HG03521 (cell line): ENCODE results near the gene CSNK1G1.

Source experiments
- ATAC-seq: cut with Tn5 transposase; IDR thresholded peaks from one replicate; pipeline ENCODE4 v1.9.1; 2021; ENCODE audit warnings: mild to moderate bottlenecking, moderate library complexity; ENCODE audit not compliant: unreplicated experiment

CSNK1G1 gene

DNA sequence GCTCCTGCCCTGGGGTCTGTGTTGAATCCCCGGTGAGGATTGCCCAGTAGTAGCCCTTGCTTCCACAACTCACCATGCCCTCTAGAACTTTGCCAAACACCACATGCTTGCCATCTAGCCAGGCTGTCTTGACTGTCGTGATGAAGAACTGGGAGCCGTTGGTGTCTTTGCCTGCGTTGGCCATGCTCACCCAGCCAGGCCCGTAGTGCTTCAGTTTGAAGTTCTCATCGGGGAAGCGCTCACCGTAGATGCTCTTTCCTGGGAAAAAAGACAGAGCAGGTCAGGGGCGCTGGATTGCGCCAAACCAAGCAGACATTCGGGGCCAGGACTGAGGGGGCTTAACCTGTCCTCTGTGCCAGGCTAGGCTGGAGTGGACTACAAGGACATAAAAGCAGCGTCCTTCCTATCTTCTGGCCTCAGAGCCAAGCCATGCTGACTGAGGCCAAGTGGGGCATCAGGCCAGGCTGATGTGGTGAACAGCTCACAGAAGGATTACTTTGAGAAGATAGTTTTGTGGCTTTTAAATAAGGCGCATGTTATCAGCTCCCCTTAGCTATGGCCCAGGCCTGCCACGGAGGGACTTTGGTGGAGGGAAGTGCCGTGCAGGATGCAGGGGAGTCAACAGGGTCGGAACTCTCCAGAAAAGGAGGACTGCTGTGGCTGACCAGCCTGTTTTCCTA, 199.2 kb downstream of the CSNK1G1 start:
- no peak for ATAC-seq

DNA sequence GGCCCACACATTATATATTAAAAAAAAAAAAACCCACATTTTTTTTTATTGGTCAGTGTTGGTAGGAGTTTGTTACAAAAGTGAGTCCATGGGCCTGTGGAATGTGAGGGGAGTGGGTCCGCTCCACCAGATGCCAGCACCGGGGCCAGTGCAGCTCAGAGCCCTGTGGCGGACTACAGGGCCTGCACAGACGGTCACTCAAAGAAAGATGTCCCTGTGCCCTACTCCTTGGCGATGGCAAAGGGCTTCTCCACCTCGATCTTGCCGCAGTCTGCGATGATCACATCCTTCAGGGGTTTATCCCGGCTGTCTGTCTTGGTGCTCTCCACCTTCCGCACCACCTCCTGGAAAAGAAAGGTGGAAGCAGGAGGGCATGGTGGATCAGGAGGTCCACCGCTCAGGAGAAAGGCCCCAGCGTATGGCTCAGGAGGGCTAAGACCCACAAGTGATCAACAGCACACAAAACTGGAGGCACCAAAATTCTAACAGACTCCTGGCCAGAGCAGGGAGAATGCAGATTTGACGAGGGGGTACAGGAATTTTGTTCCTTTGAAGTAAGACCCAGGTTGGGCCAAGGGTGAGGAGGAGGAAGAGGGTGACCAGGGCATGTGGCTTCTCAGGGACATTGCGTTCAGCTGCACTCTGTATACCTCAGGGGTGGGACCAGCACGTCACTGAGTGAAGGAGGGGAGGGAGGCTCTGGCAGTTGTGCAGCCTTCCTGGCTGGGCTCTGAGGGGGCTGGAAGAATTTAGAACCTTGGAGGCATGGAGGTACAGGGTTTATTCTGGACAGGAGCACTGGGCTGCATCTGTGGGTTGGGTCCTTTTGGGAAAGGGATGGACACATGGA, 199.9 kb downstream of the CSNK1G1 start:
- no peak for ATAC-seq

DNA sequence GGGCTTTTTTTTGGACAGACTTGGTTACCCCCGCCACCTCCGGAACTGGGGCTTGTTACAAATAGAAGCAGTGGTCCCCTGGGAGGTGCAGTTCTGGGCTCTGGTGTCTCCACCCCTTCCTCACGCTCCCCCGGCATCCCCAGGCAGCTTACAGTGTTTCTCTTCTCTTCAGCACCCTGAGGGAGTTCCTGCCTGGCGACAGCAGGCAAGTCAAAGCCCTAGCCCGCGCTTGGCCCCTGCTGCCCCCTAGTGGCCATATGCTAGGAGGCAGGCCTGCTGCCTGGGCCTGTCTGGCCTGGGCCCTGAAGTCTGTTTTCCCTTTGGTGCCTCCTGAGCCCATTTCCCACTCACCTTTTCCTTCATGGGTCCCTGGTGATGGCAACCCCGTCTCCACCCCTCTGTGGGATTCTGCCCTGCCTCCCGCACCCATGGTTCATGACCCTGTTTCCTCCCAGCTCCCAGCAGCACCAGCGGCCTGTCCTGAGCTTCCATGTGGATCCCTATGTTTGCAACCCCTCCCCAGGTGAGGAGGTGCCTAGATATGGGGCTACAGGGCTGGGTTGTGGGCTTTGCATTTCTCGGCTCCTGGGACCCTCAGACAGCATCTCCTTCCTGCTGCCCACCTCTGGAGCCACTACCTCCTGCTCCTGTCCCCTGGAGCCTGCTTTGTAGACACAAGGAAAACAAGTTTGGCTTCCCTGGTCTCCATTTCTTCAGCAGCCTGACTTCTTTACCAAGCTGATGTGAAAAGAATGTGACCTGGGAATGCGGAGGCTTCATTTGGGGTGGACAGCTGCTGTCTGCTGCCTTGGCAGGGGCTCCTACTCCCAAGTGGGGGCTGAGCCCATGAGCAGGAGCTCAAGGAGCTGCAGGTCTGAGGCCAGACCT, 202.2 kb downstream of the CSNK1G1 start:
- ATAC-seq, result peak; percentile 64

DNA sequence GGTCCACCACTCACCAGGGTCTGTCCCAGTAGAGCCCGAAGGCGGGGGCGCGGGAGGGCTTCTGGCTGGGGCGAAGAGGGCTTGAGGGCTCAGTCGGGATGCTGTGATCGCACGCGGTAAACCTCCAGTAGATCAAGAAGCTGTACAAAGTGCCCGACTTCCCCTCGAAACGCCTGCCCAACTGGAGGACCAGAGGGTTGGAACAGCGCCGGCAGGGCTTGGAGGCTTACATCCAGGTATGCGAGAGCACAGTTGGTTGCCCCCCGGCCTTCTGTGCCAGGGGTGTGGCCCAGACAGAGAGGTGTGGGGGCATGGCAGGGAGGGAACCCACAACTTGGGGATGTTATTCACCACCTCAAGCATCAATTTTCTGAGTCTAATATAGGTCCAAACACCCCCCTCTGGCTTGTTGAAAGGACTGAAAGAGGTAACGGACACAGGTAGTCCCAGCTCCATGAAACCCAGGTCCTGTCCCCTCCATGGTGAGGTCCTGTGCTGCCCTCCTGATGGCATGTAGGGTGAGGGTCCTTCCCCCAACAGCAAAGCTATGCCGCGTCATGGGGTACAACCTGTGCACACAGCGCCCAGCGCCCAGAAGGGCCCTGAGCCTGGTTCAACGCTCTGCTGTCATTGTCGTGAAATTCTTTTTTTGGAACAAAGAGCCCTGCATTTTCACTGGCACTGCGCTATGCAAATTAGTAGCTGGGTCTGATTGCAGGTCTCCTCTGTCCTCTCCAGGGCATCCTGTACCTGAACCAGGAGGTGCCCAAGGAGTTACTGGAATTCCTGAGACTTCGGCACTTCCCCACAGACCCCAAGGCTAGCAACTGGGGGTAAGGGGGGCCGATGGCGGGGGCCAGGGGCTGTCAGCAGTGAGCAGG, 203.2 kb downstream of the CSNK1G1 start:
- peak; percentile 13 for ATAC-seq

DNA sequence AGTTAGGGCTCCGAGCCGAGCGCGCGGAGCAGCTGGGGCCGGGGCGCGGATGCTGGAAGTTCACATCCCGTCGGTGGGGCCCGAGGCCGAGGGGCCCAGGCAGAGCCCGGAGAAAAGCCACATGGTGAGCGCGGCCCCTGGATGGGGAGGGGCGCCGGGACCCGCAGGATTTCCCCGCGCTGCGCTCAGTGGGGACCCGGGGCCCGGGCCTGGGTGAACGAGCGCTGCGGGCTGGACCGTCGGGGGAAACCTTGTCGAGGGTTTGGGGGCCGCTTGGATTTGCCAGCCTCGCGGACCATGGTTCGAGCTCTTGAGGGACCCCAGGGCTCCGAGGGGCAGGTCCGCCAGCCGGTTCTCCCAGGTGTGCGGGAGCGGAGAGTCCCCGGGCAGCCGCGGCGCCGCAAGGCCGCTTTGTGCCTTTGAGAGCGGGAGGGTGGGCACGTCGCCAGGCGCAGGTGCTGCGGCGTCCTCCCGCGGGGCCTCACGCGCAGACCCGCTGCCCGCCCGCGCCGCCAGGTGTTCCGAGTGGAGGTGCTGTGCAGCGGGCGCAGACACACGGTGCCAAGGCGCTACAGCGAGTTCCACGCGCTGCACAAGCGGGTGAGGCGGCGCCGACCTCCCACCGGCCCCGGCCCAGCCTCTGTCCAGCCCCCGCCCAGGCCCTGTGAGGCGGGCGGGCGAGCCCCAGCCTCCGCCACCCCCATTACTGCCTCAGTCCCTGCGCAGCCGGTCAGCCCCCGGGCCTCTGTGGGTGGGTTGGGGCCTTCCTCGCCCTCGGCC, 204.1 kb downstream of the CSNK1G1 start, which contains the start of gene SNX22:
Gene SNX22, plus strand, starts transcription at position 5 of the 780 bp plus-strand sequence. Its CDS starts 45 bp downstream, at position 50.
- peak; percentile 8 for ATAC-seq

DNA sequence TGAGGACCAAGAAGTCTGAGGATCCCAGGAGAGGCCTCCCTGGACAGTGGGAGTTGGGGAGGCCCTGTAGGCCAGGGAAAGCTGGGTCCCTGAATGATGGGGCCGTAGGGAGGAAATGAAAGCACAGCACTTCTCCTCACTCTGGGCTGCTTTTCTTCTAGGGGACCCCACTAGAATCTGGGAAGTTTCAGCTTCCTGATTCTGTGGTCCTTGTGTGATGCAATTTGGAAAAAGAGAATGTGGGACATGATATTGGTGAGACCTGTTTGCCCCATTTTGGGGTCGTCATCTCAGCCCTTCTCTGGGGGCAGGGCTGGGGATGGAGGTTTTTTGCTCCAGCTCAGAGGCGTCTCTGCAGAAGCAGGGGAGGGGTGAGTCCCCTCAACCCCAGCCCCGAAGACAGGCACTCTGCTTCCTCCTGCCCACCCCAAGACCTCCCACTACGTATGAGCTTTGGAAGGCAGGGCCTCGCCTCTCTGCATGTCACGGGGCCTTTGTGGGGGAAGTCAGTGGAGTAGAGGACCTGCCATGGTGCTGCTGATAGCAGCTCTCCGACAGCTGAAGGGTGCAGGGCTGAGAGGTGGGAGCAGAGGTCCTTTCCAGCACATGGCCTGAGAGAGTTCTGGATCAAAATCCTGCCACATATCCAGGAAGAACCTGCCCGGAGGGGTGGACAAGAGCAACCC, 205.9 kb downstream of the CSNK1G1 start:
- no peak for ATAC-seq

DNA sequence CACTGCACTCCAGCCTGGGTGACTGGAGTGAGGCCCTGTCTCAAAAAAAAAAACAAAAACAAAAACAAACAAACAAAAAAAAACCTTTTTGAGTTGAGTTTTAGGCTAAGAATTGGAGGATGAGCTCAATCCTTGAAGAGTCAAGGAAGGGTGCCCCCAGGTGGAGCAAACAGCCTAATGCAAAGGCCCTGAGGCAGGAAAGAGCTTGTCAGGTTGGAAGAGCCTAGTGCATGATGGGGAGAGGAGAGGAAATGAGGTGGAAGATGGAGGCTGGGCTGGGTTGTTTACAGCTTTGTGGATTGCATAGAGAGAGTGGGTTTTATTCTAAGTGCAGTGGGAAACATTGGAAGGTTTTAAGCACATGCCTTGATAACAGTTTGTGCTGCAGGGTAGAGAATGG, 206.5 kb downstream of the CSNK1G1 start:
- ATAC-seq, result no peak

DNA sequence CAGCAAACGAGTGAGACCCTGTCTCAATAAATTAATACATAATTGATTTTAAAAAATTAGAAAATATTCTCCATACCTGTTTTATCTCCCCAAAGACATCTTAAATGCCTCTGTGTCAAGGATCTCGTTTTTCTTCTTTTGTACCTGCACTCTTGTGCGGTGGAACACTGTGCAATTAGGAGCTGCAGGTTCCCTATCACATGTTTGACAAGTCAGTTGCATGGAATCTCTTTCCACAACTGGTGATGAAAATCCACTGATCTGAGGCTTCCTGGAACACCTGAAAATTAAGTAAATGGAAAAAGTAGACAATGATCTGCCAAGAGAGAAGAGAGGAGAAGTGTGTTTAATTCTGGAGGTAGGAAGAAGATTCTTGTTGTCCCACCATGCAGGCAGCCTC, 207.4 kb downstream of the CSNK1G1 start:
- no peak for ATAC-seq

DNA sequence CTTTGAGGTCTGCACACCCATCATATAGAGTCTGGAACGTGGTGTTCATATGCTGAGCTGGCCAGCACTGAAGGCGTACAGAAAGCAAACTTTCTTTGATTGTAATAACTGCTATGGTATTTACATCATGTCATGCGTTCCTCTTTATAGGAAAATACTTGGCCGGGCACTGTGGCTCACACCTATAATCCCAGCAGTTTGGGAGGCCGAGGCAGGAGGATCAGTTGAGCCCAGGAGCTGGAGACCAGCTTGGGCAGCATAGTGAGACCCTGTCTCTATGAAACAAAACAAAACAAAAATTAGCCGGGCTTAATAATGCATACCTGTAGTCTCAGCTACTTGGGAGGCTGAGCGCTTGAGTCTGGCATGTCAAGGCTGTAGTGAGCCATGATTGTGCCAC, 207.8 kb downstream of the CSNK1G1 start:
- no peak for ATAC-seq

DNA sequence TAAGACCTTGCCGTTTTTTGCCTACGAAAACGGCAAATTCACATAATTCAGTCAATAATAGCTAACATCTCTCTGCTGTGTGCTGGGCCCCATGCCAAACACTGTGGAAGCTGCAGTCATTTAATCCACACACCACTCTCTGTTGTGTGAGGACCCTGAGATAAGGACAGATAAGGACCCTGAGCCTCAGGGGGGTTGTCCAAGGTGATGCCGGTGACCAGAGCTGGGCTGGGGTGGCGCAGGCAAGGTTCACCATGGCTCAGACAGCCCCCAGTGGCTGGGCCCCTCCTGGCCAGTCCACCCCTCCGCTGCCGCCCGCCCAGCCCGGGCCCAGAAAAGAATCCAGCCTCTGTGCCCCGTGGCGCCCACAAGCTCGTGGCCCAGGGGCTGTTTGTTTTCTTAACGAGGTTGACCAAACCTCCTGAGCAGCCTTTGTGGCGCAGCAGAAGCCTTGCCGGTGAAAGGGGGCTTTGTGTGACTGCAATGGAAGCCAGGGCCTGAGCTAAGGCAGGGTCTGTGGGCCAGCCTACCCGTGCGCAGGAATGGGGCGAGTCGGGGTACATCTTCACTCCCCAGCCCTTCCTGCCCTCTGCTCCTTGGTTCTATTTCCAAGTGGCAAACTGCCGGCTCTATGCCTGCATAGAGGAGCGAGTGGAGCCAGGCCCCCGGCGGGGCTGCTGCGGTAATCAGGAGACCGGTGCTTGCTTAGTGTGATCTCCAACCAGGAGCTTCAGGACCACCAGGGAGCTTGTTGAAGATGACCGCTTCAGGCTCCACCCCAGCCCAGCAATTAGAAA, 208.9 kb downstream of the CSNK1G1 start:
- ATAC-seq, result no peak

DNA sequence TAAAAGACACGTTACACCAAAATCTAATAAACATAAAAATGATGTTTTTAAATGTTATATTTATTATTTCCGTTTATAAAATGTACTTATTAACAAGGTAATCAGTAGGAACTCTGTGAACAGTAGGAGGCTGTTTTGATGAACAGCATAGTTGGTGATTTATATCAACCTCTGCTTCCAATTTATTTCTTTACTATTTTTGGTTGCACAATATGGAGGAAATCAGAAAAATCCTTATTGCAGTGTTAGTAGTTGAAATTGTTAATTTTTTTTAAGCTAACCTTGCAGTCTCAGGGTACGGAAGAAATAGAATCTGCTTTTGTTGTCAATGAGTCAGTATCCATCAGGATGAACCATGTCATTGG, 209.5 kb downstream of the CSNK1G1 start:
- no peak for ATAC-seq

DNA sequence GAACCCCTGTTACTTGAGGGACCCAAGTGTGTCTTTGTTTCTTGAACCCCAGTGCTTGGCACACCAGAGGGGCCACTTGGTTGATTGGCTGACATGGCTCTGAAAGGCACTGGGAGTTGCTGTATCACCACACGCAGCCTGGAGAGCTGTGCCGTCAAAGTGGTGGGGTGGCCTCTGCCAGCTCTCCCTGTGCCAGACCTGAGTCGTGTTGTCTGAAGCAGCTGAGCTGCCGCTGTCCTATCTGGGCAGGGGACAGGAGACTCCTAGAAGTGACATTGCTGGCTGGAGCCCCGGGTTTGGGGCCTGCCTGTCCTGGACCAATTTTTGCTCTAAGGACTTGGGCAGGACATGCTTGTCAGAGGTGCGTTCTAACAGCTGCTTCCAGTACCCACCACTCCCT, 209.9 kb downstream of the CSNK1G1 start:
- ATAC-seq, result no peak

DNA sequence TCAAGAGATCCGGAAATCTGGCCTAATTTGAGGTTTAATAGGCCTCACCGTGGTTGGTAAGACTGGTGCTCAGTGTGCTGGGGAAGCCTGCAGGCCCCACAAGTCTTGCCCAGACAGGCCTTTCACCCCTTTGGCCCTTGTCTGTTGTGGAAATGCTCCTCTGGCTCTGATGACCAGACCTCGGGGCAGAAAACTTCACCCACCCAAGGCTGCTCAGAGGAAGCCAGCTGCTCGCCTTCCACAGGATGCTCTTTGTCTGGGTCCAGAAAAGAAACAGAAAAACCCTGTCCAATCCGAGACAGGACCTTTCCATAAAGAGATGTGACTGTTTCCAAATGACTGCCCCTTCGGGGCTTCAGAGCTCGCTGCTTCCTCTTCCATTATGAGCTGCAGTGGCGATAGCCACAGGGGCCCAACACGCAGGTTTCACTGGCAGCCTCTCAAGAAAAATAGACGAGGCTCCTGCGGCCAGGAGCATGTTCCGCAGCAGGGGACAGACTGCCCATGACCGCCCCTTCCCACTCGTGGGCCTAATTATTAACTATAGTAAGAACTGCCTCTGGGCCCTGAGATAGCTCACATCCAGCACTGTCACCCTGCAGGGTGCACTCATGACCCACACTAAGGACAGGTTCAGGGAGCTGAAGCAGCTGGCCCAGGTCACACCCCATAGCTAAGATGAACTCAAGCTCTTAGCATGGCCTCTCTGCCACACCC, 211.2 kb downstream of the CSNK1G1 start:
- peak; percentile 55 for ATAC-seq

DNA sequence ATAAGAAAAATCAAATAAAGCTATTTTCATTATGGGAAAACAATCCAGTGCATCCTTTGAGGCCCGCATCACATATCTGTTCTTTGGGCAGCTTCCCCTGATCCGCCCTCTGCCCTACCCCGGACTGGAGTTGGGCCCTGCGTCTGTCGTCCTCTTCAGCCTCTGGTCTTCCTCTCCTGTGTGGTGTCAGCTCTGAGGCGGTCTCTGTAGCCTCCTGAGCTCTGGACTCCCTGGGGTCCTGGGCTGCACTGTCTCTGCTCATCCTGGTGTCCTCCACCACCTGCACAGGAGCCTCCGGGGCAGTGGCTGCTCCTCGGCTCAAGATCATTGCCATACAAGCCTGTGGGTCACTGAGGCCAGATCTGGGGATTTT, 211.8 kb downstream of the CSNK1G1 start:
- ATAC-seq, result no peak

DNA sequence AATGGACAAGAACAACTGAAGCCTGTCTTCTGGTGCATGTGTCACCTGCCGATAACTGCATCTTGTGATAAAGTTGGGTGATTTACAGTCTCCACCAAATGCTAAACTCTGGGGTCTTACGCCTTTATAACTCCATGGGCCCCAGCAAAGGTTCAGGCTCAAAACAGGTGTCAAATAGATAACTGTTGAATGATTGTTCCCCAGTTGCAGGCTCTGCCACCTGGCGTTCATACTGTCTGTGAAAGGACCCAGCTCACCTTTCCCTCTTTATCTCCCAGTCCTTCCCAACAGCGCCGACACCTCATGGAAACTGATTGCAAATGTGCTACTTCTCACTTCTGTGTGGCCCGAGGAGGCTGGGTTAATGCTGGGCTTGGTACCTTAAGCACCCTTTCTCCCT, 212.7 kb downstream of the CSNK1G1 start:
- no peak for ATAC-seq

DNA sequence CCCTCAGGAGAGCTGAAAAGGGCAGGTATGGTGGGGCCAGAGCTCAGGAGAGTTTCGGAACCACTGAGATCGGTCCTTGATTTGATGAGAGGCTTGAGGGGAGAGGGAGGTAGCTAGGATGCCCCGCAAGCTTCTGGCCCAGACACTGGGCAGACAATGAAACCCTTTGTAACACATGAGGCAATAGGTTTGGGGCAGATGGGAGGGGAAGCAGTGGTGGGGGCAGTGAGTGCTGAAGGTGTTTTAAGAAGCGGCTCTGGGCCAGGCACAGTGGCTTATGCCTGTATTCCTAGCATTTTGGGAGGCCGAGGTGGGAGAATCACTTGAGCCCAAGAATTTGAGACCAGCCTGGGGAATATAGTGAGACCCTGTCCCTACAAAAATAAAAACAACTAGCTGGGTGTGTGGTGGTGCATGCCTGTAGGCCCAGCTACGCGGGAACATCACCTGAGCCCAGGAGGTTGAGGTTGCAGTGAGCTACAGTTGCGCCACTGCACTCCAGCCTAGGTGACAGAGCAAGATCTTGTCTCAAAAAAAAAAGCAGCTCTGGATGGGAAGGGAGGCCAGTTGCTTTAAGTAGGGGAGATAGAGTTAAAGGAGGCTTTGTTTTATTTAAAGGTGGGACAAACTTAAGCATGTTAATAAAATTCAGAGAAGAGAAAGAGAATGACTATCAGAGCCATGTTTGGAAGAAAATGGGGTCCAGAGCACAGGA, 214.0 kb downstream of the CSNK1G1 start:
- no peak for ATAC-seq

DNA sequence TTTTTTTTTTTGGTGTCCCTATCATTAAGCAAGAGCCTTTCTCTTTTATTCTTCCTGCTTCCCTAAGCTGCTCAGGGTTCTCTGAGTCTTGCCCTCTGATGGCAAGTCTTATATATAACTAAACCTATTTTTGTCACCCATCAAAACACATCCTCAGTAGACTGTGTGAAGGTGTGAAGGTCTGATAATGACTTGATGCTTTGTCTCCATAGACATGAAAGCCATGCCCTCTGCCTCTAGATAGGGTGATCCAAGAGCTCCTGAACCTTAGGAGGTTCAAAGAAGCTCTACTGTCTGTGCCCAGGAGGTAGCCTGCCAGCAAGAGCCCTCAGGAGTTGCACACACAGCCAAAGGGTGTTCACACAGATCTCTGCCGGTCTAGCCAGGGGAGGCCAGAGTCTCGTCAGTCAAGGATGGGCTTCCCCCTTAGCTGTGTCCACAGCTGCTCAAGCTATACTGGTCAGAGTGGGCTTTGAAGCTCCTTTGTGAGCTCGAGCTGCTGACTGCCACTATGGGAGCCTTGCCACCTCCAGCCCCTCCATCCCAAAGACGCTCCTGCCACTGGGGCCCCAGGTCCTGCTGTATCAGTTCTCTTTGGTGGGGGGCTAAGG, 217.5 kb downstream of the CSNK1G1 start:
- ATAC-seq, result no peak
